Loucy (cell line): ENCODE results near the gene C17orf107.

Source experiments
- EZH2phosphoT487 ChIP-seq: fragments of 200-600 bp; IDR thresholded peaks from 2 replicates; pipeline ENCODE4 v1.6.1; 2018; ENCODE audit warnings: antibody characterized with exemption, mild to moderate bottlenecking, moderate library complexity, borderline replicate concordance
- TF ChIP-seq, protein P1 (sequence below): fragments of 200-600 bp; sonication (generic); conservative IDR thresholded peaks from 2 replicates; pipeline ENCODE4 v1.5.1; 2014; ENCODE audit warnings: mild to moderate bottlenecking, antibody characterized with exemption, low read length

DNA sequence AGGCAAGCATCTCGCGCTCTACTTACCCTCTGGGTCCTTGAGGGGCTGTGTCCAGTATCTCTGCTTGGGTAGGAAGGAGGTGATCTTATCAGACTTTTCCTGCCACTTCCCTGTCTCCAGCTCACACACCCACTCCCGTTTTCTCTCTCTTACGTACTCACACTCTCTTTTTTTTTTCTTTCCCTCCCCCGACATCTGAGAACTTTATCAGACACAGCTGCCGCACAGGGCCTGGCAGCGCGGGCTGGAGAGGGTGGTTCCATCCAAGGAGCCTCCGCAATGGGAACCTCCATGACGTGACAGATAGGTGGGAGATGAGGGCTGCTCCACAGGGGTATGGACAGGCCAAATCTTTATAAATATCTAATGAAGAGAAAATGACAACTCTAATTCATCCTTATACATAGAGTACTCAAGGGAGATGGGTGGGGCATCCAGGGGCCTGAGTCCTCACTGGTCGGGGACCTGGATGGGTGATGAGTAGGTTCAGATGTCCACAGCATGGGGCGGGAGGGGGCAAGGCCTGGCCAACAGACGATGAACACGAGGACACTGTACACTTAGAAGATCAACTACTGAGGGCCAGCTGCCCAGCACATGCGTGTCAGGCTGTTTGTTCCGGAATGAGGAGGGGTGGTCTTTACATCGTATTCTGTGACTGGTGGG, 42.9 kb upstream of the C17orf107 start:
- TF ChIP-seq, protein P1, sequence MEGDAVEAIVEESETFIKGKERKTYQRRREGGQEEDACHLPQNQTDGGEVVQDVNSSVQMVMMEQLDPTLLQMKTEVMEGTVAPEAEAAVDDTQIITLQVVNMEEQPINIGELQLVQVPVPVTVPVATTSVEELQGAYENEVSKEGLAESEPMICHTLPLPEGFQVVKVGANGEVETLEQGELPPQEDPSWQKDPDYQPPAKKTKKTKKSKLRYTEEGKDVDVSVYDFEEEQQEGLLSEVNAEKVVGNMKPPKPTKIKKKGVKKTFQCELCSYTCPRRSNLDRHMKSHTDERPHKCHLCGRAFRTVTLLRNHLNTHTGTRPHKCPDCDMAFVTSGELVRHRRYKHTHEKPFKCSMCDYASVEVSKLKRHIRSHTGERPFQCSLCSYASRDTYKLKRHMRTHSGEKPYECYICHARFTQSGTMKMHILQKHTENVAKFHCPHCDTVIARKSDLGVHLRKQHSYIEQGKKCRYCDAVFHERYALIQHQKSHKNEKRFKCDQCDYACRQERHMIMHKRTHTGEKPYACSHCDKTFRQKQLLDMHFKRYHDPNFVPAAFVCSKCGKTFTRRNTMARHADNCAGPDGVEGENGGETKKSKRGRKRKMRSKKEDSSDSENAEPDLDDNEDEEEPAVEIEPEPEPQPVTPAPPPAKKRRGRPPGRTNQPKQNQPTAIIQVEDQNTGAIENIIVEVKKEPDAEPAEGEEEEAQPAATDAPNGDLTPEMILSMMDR = no peak
- TF ChIP-seq EZH2phosphoT487 = no peak
